ENCODE data around the gene AGT.

Gene AGT

GRCh38 chr1:230713915-230714764 lies at the start of gene AGT:
AGT (minus strand) TSS chr1:230714122; CDS start chr1:230710823, 3,299 bp downstream.
- DNase-seq (ENCODE audit: low read depth in 3 of 3) = no peak

DNA sequence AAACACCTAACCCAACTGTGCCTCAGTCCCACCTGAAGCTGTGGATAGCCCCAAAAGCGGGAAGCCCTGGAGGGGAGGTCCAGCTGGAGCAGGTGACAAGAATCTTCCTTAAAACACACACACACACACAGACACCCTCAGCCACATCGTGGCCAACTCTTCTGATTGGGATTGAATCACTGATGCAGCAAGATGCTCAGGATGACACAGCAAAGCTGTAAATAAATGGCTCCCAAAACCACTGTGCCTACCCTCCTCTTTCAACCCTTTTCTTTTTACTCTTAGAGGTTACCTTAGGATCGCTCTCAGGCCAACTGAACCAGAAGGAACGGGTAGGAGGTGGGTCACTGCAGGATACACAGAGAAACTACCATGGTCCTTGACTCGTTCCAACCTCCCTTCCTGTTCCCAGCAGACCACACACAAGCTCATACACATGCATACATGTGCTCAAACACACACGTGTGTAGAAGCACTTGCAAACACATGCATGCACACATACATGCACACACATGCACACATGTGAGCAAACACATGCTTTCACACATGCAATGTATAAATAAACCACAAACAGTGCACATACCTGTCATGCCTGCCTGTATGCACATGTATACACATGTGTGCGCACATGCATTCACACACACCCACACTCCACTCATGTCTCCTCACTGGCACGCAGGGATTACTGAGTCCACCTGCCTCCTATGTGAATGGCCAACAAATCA lies 47.7 kb upstream of the AGT start:
- DNase-seq (ENCODE audit: low read depth in 3 of 3) = no peak

DNA sequence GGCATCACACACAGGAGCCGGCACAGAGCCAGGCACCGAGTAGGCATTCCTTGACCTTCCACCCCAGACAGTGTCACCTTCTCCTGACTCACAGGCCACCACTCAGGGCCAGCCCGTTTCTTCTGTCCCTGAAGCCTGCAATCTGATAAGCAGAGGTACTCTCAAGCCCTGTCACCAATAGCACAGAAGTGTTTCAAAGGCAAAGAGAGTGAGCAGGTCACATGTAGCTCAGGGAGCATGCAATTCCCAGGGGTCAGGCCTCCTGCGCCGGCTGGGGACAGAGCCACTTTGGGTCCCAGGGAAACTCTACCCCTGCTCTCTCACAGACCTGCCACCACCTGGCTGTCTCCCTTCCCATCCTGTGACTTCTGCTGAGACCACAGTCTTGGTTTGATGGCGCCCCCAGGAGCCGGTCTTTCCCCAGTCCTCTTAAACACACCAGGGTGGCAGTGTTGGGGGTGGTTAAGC lies 46.5 kb upstream of the AGT start:
- DNase-seq (ENCODE audit: low read depth in 3 of 3) = no peak

DNA sequence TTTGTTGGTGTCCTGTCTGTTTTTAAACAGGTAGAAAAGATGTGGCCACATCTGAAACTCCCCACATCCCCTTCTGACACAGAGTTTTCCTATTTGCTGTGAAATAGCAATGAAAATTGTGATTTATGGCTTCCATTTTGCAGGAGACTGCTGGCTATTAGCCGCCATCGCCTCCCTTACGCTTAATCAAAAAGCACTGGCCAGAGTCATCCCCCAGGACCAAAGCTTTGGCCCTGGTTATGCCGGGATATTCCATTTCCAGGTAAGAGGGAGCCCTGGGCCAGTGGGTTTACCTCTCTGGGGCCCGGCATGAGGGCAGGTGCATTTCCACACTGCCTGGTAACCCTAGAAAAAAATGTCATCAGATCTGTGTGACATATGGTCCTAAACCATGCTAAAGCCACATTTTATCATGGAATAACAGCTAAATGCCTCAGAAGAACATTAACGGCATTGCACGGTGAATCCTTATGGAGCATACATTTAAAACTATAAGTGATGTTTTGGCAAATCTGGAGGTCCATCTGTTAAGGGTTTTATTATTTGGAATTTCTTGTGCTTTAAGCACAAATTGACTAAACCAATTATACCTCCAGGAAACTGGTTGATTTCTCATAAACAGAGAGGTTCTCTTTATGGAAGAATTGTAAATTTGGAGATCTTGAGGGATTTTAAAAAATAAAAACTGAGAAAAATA lies 45.6 kb upstream of the AGT start:
- no peak for DNase-seq (ENCODE audit: low read depth in 3 of 3)

GRCh38 chr1:230758709-230759368 lies 44.9 kb upstream of the AGT start:
- no peak for DNase-seq (ENCODE audit: low read depth in 3 of 3)

DNA sequence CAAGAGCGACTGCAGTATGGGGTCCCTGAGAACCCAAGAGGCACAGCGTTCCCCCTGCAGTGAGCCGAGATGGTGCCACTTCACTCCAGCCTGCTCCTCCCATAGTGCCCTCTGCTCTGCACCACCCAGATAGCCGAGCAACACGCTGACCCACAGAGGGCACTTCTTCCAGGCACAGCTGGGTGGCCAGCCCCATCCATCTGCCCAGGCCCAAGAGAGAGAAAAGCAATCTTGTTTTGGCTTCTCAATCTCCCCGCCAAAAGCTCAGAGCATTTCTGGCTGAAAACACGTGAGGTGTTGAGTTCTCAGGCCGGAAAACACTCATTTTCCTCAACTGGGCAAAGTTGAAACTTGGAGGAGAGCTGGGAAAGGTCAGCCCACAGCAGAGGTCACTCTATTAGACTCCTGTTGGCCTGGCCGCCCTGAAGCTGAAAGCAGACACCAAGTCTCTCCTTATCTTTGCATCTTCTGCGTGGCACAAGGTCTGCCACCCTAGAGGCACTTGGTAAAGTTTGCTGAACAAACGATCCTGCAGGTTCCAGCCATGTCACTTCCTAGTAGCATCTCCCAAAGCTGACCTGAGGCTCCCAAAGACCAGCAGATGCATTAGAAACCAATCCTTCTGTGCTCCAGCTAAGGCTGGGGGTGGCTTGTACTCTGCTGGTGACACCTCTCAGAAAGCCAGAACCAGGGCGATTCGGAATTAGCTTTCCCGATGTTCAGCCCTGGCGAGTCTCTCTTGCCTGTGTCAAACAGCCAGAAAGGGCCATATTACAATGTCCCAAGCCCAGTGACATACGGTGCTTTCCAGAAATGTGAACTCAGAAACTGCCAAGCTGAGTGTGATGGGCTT lies 44.2 kb upstream of the AGT start:
- no peak for DNase-seq (ENCODE audit: low read depth in 3 of 3)

DNA sequence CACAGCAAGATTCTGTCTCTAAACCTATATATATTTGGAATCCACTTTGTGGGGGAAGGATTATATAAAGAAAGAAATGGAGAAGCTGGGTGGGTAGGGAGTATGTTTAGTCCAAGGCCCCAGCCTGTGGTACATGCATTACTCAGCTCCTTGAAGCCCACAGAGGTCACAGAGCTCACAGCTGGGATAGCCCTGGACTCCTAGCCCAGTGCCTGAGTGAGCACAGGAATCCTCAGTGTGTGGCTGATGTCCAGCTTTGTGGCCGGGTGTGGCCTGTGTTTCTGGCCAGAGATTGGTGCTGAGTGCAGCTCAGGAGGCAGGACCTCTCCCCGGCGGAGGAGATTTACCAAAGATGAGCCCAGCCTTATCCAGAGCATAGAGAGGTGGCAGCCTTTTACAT lies 40.9 kb upstream of the AGT start:
- no peak for DNase-seq (ENCODE audit: low read depth in 3 of 3)

- peak in 1 of 3 donors; percentile 10 for DNase-seq (ENCODE audit: low read depth in 3 of 3)
These were observed 39.8 kb upstream of the AGT start for GRCh38 chr1:230753586-230754251.

GRCh38 chr1:230753191-230753585 lies 39.3 kb upstream of the AGT start:
- no peak for DNase-seq (ENCODE audit: low read depth in 3 of 3)

- DNase-seq (ENCODE audit: low read depth in 3 of 3) = no peak
These were observed 38.5 kb upstream of the AGT start for GRCh38 chr1:230752407-230752806.

- no peak for DNase-seq (ENCODE audit: low read depth in 3 of 3)
These were observed 37.2 kb upstream of the AGT start for GRCh38 chr1:230750986-230751625.

DNA sequence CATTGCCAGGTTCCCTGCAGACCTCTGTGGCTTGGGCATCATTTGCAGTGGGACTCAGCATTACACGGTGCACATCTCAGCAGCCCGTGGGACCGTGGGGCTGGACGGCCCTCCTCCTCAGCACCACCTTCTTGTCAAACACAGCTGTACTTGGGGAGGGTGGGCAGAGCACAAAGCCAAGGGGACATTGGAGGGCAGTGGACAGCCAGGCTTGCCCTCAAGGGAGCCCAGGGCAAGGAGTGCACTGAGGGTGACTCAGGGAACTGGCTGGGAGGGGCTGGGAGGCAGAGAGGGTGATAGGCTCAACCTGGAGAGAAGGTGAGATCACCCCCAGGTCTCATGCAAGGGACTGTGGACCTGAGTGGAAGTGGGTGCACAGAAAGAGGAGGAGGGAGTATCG lies 36.7 kb upstream of the AGT start:
- no peak for DNase-seq (ENCODE audit: low read depth in 3 of 3)

DNA sequence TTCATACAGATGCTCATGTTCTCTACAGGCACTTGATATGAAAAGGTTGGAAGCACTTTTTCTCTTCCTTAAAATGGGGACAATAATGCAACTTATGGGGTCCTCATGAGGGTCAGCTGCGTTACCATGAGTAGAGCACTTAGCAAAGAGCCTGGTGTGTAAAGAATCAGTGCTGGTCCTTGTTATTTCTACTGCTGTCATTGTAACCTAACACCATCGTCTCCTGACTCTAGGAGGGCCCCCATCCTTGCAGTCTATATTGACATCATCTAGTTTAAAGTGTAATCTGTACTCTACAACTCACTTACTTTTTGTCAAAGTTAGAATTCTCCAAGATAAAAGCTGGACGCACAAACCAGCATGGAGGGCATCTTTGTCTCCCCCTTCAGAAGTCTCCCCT lies 35.7 kb upstream of the AGT start:
- DNase-seq (ENCODE audit: low read depth in 3 of 3) = no peak

DNA sequence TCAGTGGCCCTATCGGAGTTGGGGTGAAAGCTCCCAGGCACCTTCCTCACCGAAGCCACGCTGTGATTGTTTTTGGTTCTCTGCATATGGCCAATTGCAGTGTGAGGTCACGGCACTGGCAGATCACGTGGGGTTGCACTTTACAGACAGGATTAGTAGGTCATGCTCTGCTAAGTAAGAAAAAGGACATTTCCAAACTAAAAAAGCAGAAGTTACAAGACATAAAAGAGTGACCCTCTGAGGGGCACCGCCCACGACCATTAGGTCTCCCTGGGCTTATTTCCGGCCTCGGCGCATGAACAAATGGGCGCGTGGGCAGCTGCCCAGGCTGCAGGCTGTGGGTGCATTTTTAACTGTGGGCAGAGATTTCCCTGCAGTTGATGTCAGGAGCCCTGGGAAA lies 35.2 kb upstream of the AGT start:
- DNase-seq (ENCODE audit: low read depth in 3 of 3) = no peak

DNA sequence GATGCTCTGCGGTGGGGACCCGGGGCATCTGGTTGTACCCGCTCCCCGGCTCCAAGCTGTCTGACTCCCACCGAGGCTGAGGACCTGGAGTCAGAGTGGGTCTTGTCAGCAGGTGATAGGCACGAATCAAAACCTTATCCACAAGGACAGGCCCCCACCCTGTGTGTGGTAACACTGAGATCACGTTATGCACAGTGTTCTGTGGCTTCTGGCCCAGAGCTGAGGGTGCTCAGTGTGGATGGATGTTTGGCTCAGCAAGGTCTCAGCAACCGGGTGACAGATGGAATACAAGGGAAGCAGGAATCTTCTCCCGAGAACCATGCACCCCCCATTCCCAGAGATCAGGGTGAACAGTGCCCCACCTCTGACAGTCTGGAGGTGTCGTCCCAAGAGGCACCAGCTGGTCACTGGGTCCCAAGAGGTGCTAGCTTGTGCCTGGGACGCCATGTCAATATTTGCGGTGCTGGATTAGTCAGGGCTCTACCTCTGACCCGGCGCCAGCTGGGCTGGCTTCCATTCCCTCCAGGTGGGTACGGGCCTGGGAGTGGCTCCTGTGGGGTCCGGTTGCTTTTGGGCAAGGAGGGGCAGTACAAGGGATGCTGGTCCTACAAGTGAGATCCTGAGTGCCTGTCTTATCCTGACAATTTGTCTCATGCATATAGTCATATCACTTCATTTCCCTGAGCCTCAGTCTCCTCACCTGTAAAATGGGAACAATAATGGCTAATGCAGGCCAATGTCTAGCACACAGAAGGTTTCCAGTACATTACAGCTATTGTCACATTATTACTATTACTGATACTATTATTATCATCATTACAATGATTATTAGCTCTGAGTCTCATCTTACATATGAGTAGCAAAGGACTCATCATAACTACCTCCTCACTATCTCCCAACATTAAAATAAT lies 34.2 kb upstream of the AGT start:
- no peak for DNase-seq (ENCODE audit: low read depth in 3 of 3)

GRCh38 chr1:230747127-230747730 lies 33.3 kb upstream of the AGT start, which contains the start of gene CAPN9:
CAPN9 (plus strand) TSS chr1:230747388; CDS start chr1:230747497, 109 bp downstream.
- DNase-seq (ENCODE audit: low read depth in 3 of 3) = no peak

DNA sequence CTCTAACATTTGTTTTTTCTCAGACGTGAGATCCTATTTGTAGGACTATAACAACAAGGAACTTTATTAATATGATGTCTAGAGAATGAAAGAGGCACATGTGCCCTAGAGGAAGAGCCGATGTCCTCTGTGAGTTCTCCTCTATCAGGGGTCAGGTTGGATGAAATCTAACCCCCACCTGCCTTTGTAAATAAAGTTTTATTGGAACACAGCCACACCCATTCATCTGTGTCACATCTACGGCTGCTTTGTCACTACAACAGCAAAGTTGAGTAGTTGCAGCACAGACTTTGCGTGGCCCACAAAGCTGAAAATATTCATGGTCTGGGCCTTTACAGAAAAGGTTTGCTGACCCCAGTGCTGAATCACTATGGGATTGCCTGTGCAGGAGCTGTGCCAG lies 32.7 kb upstream of the AGT start:
- no peak for DNase-seq (ENCODE audit: low read depth in 3 of 3)

- no peak for DNase-seq (ENCODE audit: low read depth in 3 of 3)
These were observed 31.1 kb upstream of the AGT start for GRCh38 chr1:230745071-230745470.
